ENCODE data around the gene ATF1.
"Not testable (repeated sequence)": the region's sequence is repeated elsewhere in the genome, so short reads cannot be mapped to it uniquely, and the experiment has no call there.

DNA sequence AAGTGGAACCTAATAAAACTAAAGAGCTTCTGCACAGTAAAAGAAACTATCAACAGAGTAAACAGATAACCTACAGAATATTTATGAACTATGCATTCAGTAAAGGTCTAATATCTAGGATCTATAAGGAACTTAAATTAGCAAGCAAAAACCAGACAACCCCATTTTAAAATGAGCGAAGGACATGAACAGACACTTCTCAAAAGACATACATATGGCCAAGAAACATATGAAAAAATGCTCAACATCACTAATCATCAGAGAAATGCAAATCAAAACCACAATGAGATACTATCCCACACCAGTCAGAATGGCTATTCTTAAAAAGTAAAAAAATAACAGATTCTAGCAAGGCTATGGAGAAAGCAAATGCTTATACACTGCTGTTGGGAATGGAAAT, 91.3 kb downstream of the ATF1 start:
- TF ChIP-seq CTCF (IDR thresholded peaks at IDR 0.05); POLR2A (IDR thresholded peaks at IDR 0.05); POLR2AphosphoS5 (IDR thresholded peaks at IDR 0.05; ENCODE audit: insufficient read depth in 1 of 2, low read depth in 1 of 2): not testable (repeated sequence)
